SK-N-SH (cell line): ENCODE results near the gene TUBA4B. TPM values are rescaled to one million over a fixed set of nuclear protein-coding genes. Genes with fewer than 3 reads are reported as not detected.

ENCODE experiments used
- CTCF ChIA-PET: fragments of 300-600, 350-600 bp; formaldehyde crosslinking; extraction: SDS; loops from one replicate; lab custom pipeline; 2021; lab: Yijun Ruan, JAX
- POLR2A ChIA-PET: fragments of 350-600 bp; sonication (Branson Sonifier 250); formaldehyde crosslinking; extraction: SDS; loops from one replicate; lab custom pipeline; 2020; ENCODE audit warnings: antibody characterized with exemption, inconsistent platforms; lab: Yijun Ruan, JAX
- DNase-seq: peaks from one replicate; pipeline ENCODE4 v3.0.0; 2012
- H2AFZ ChIP-seq: fragments of 200-600 bp; sonication (generic); 2 replicates; pipeline ENCODE4 v1.8.1; 2016; ENCODE audit warnings: antibody characterized with exemption, mild to moderate bottlenecking, low read depth
- H3F3A ChIP-seq: fragments of 200-600 bp; sonication (generic); replicated peaks from 2 replicates; pipeline ENCODE3; 2016; ENCODE audit warnings: antibody characterized with exemption, mild to moderate bottlenecking; ENCODE audit not compliant: insufficient read depth
- H3K27ac ChIP-seq, 2 experiments: fragments of 200-500 bp in 1 of 2; fragments of 200-600 bp in 1 of 2; sonication (Bioruptor generic) in 1 of 2; sonication (generic), shearing (Covaris generic) in 1 of 2; 2 replicates each; pipeline versions ENCODE4 v1.5.1 to v1.6.1; 2014 to 2016; ENCODE audit warnings: low read depth in 2 of 2, inconsistent platforms in 1 of 2, low read length in 1 of 2, mild to moderate bottlenecking in 1 of 2, mixed read lengths in 1 of 2
- H3K27me3 ChIP-seq: fragments of 200-600 bp; sonication (generic), shearing (Covaris generic); 2 replicates; pipeline ENCODE4 v1.6.1; 2016; ENCODE audit warnings: mixed run types; ENCODE audit not compliant: insufficient read depth
- H3K36me3 ChIP-seq, 2 experiments: fragments of 200-500 bp in 1 of 2; fragments of 200-600 bp in 1 of 2; sonication (Bioruptor generic) in 1 of 2; sonication (generic) in 1 of 2; replicated peaks in 1 of 2; 2 replicates each; pipeline versions ENCODE3 to v1.5.1; 2014 to 2016; ENCODE audit warnings: low read length in 1 of 2, mild to moderate bottlenecking in 1 of 2; ENCODE audit not compliant: insufficient read depth in 2 of 2, control insufficient read depth in 1 of 2
- H3K4me1 ChIP-seq, 2 experiments: fragments of 200-500 bp in 1 of 2; fragments of 200-600 bp in 1 of 2; sonication (Bioruptor generic) in 1 of 2; sonication (generic), shearing (Covaris generic) in 1 of 2; 2 replicates each; pipeline versions ENCODE4 v1.5.1 to v1.6.1; 2014 to 2016; ENCODE audit warnings: low read depth in 1 of 2, low read length in 1 of 2, mixed run types in 1 of 2; ENCODE audit not compliant: insufficient read depth in 2 of 2, control insufficient read depth in 1 of 2
- H3K4me2 ChIP-seq: fragments of 200-600 bp; sonication (generic), shearing (Covaris generic); 2 replicates; pipeline ENCODE4 v1.6.1; 2017; ENCODE audit warnings: mixed run types
- H3K4me3 ChIP-seq, 2 experiments: fragments of 200-500 bp in 1 of 2; fragments of 200-600 bp in 1 of 2; sonication (Bioruptor generic) in 1 of 2; sonication (generic), shearing (Covaris generic) in 1 of 2; 2 replicates each; pipeline versions ENCODE4 v1.5.1 to v1.8.1; 2014 to 2016; ENCODE audit warnings: low read depth in 2 of 2, inconsistent platforms in 1 of 2, low read length in 1 of 2, mild to moderate bottlenecking in 1 of 2, mixed read lengths in 1 of 2, moderate library complexity in 1 of 2
- H3K79me2 ChIP-seq: fragments of 200-600 bp; sonication (generic); 2 replicates; pipeline ENCODE4 v1.8.1; 2017; ENCODE audit warnings: mild to moderate bottlenecking; ENCODE audit not compliant: insufficient read depth
- H3K9ac ChIP-seq: fragments of 200-600 bp; sonication (generic); 2 replicates; pipeline ENCODE4 v1.6.1; 2017; ENCODE audit warnings: mixed run types
- H3K9me2 ChIP-seq: fragments of 200-600 bp; sonication (generic); 2 replicates; pipeline ENCODE4 v1.6.1; 2017; ENCODE audit warnings: mixed run types
- H3K9me3 ChIP-seq: fragments of 200-600 bp; sonication (generic); 2 replicates; pipeline ENCODE4 v1.6.1; 2017; ENCODE audit warnings: mixed run types, mild to moderate bottlenecking, moderate library complexity
- H4K20me1 ChIP-seq: fragments of 200-600 bp; sonication (generic); 2 replicates; pipeline ENCODE4 v1.6.1; 2017; ENCODE audit warnings: mild to moderate bottlenecking, mixed run types; ENCODE audit not compliant: insufficient read depth
- FOSL2 ChIP-seq: IDR thresholded peaks from 2 replicates; pipeline ENCODE4 v1.4.0; 2012; ENCODE audit warnings: low read depth, mild to moderate bottlenecking, moderate library complexity, borderline replicate concordance
- FOXM1 ChIP-seq: IDR thresholded peaks from 2 replicates; pipeline ENCODE4 v1.4.0; 2012; ENCODE audit warnings: low read depth, mild to moderate bottlenecking
- GABPA ChIP-seq: IDR thresholded peaks from 2 replicates; pipeline ENCODE4 v1.4.0; 2012; ENCODE audit warnings: low read depth, mild to moderate bottlenecking
- GATA2 ChIP-seq: sonication (generic); formaldehyde crosslinking; IDR thresholded peaks from 2 replicates; pipeline ENCODE4 v1.5.0; 2020; ENCODE audit warnings: mild to moderate bottlenecking, missing genetic modification reagents
- MEF2A ChIP-seq: IDR thresholded peaks from 2 replicates; pipeline ENCODE4 v1.4.0; 2012; ENCODE audit warnings: low read depth, borderline replicate concordance
- MXI1 ChIP-seq: IDR thresholded peaks from 2 replicates; pipeline ENCODE4 v1.6.1; 2012; ENCODE audit warnings: mild to moderate bottlenecking, low read depth, low read length, improper control_type of control experiment
- NFIC ChIP-seq: IDR thresholded peaks from 2 replicates; pipeline ENCODE4 v1.4.0; 2012; ENCODE audit warnings: borderline replicate concordance
- NRF1 ChIP-seq: IDR thresholded peaks from 2 replicates; pipeline ENCODE4 v1.6.1; 2012; ENCODE audit warnings: low read depth, mild to moderate bottlenecking, low read length
- POLR2AphosphoS5 ChIP-seq: IDR thresholded peaks from 2 replicates; pipeline ENCODE4 v1.6.1; 2012; ENCODE audit warnings: low read depth, low read length
- RAD21 ChIP-seq: IDR thresholded peaks from 2 replicates; pipeline ENCODE4 v1.6.1; 2012; ENCODE audit warnings: mild to moderate bottlenecking, low read length
- RCOR1 ChIP-seq: fragments of 150-350 bp; IDR thresholded peaks from 2 replicates; pipeline ENCODE4 v1.6.1; 2017; ENCODE audit warnings: antibody characterized with exemption, low read length
- SIN3A ChIP-seq: IDR thresholded peaks from 2 replicates; pipeline ENCODE4 v1.6.1; 2012; ENCODE audit warnings: low read depth, mild to moderate bottlenecking, low read length, moderate library complexity, borderline replicate concordance
- SMC3 ChIP-seq: IDR thresholded peaks from 2 replicates; pipeline ENCODE4 v1.6.1; 2012; ENCODE audit warnings: low read depth, low read length, improper control_type of control experiment
- YY1 ChIP-seq: IDR thresholded peaks from 2 replicates; pipeline ENCODE4 v1.4.0; 2012; ENCODE audit warnings: low read depth, mild to moderate bottlenecking
- WGBS: methylation state at CpG from one replicate; pipeline ENCODE4 v1.1.6; 2017; ENCODE audit warnings: low lambda C conversion rate; 5-methylcytosine and 5-hydroxymethylcytosine counted together
- polyA plus RNA-seq, 3 experiments: library from polyadenylated mRNA; depleted of rRNA; stranded (reverse); fragments of >200 nt; gene quantifications; 2 replicates each; pipeline ENCODE4 v1.2.3, GENCODE V29; 2012
- TF ChIP-seq, protein P1 (sequence below): fragments of 200-600 bp; sonication (generic); IDR thresholded peaks from 2 replicates; pipeline ENCODE4 v1.6.1; 2017; ENCODE audit warnings: antibody characterized with exemption, mild to moderate bottlenecking, moderate library complexity
- TF ChIP-seq, protein P2 (sequence below): IDR thresholded peaks from 2 replicates; pipeline ENCODE4 v1.4.0; 2012; ENCODE audit warnings: low read depth, borderline replicate concordance
- TF ChIP-seq, protein P3 (sequence below): IDR thresholded peaks from 2 replicates; pipeline ENCODE4 v1.4.0; 2012; ENCODE audit warnings: low read depth, borderline replicate concordance
- TF ChIP-seq, protein P4 (sequence below): IDR thresholded peaks from 2 replicates; pipeline ENCODE4; 2012
- TF ChIP-seq, protein P5 (sequence below): fragments of 150-350 bp; IDR thresholded peaks from 2 replicates; pipeline ENCODE4 v1.6.1; 2017; ENCODE audit warnings: antibody characterized with exemption, low read length, low read depth, borderline replicate concordance
- TF ChIP-seq, protein P6 (sequence below): IDR thresholded peaks from 2 replicates; pipeline ENCODE4 v1.6.1; 2012; ENCODE audit warnings: mild to moderate bottlenecking, low read depth, low read length, moderate library complexity

The TUBA4B gene
- polyA plus RNA-seq, 1 of the 3 experiments (the other 2 are of a cell fraction) = 0.03 TPM

DNA sequence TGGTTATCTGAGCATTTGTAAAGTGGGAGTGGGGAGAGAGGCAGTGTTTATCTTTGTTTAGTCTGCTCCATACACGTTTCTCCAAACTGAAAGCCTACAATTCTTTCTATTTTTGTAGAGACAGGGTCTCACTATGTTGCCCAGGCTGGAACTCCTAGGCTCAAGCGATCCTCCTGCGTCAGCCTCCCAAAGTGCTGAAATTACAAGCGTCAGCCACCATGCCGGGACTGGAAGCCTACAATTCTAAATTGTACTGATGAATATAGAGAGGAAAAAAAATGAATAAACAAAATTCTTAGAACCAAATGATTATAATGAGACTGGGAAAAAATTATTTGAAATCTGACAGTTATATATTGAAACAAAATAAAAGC is 47.9 kb upstream of the TUBA4B start:
- CTCF ChIA-PET = interaction anchor here (1.0 to 1.7 kb wide), 2 partner anchors 46 to 50 kb away, joined by 3 to 5 read pairs; no protein-coding TSS in a partner anchor
- H3K79me2 ChIP-seq = no peaks in the 10 kb centered on the region
- H3K27ac ChIP-seq = no peak overlapping the region
- peaks cover 9 to 20% of the 10 kb centered on the region in 2 experiments for H3K36me3 ChIP-seq
- WGBS = 88% methylated on average over 5 of the region's 5 CpGs
- no peak overlapping the region for H3K9ac ChIP-seq
- no peaks in the 10 kb centered on the region for H4K20me1 ChIP-seq
- no peaks in the 10 kb centered on the region for H3K27me3 ChIP-seq
- no peaks in the 10 kb centered on the region for H3K9me3 ChIP-seq
- peaks cover 13 to 20% of the 10 kb centered on the region in 2 experiments; a peak in 3 of 4 replicates for H3K4me1 ChIP-seq
- H3K9me2 ChIP-seq = no peaks in the 10 kb centered on the region
- no peak overlapping the region for H3K4me3 ChIP-seq
- DNase-seq = no peak
- peaks cover 15% of the 10 kb centered on the region for H3F3A ChIP-seq
- H3K4me2 ChIP-seq = no peak overlapping the region
- TF ChIP-seq, protein P1, sequence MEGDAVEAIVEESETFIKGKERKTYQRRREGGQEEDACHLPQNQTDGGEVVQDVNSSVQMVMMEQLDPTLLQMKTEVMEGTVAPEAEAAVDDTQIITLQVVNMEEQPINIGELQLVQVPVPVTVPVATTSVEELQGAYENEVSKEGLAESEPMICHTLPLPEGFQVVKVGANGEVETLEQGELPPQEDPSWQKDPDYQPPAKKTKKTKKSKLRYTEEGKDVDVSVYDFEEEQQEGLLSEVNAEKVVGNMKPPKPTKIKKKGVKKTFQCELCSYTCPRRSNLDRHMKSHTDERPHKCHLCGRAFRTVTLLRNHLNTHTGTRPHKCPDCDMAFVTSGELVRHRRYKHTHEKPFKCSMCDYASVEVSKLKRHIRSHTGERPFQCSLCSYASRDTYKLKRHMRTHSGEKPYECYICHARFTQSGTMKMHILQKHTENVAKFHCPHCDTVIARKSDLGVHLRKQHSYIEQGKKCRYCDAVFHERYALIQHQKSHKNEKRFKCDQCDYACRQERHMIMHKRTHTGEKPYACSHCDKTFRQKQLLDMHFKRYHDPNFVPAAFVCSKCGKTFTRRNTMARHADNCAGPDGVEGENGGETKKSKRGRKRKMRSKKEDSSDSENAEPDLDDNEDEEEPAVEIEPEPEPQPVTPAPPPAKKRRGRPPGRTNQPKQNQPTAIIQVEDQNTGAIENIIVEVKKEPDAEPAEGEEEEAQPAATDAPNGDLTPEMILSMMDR = no peak
- TF ChIP-seq SIN3A (no peak), FOXM1 (no peak), POLR2AphosphoS5 (no peak), SMC3 (no peak), NFIC (no peak), RAD21 (no peak), MXI1 (no peak), NRF1 (no peak), YY1 (no peak), GABPA (no peak), FOSL2 (no peak), MEF2A (no peak), GATA2 (CRISPR knock-in tag) (no peak), RCOR1 (no peak)
- TF ChIP-seq, protein P2, sequence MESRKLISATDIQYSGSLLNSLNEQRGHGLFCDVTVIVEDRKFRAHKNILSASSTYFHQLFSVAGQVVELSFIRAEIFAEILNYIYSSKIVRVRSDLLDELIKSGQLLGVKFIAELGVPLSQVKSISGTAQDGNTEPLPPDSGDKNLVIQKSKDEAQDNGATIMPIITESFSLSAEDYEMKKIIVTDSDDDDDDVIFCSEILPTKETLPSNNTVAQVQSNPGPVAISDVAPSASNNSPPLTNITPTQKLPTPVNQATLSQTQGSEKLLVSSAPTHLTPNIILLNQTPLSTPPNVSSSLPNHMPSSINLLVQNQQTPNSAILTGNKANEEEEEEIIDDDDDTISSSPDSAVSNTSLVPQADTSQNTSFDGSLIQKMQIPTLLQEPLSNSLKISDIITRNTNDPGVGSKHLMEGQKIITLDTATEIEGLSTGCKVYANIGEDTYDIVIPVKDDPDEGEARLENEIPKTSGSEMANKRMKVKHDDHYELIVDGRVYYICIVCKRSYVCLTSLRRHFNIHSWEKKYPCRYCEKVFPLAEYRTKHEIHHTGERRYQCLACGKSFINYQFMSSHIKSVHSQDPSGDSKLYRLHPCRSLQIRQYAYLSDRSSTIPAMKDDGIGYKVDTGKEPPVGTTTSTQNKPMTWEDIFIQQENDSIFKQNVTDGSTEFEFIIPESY = no peak
- TF ChIP-seq, protein P3, sequence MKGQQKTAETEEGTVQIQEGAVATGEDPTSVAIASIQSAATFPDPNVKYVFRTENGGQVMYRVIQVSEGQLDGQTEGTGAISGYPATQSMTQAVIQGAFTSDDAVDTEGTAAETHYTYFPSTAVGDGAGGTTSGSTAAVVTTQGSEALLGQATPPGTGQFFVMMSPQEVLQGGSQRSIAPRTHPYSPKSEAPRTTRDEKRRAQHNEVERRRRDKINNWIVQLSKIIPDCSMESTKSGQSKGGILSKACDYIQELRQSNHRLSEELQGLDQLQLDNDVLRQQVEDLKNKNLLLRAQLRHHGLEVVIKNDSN = no peak
- TF ChIP-seq, protein P4, sequence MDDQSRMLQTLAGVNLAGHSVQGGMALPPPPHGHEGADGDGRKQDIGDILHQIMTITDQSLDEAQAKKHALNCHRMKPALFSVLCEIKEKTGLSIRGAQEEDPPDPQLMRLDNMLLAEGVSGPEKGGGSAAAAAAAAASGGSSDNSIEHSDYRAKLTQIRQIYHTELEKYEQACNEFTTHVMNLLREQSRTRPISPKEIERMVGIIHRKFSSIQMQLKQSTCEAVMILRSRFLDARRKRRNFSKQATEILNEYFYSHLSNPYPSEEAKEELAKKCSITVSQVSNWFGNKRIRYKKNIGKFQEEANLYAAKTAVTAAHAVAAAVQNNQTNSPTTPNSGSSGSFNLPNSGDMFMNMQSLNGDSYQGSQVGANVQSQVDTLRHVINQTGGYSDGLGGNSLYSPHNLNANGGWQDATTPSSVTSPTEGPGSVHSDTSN = no peak
- TF ChIP-seq, protein P5, sequence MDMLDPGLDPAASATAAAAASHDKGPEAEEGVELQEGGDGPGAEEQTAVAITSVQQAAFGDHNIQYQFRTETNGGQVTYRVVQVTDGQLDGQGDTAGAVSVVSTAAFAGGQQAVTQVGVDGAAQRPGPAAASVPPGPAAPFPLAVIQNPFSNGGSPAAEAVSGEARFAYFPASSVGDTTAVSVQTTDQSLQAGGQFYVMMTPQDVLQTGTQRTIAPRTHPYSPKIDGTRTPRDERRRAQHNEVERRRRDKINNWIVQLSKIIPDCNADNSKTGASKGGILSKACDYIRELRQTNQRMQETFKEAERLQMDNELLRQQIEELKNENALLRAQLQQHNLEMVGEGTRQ = no peak
- TF ChIP-seq, protein P6, sequence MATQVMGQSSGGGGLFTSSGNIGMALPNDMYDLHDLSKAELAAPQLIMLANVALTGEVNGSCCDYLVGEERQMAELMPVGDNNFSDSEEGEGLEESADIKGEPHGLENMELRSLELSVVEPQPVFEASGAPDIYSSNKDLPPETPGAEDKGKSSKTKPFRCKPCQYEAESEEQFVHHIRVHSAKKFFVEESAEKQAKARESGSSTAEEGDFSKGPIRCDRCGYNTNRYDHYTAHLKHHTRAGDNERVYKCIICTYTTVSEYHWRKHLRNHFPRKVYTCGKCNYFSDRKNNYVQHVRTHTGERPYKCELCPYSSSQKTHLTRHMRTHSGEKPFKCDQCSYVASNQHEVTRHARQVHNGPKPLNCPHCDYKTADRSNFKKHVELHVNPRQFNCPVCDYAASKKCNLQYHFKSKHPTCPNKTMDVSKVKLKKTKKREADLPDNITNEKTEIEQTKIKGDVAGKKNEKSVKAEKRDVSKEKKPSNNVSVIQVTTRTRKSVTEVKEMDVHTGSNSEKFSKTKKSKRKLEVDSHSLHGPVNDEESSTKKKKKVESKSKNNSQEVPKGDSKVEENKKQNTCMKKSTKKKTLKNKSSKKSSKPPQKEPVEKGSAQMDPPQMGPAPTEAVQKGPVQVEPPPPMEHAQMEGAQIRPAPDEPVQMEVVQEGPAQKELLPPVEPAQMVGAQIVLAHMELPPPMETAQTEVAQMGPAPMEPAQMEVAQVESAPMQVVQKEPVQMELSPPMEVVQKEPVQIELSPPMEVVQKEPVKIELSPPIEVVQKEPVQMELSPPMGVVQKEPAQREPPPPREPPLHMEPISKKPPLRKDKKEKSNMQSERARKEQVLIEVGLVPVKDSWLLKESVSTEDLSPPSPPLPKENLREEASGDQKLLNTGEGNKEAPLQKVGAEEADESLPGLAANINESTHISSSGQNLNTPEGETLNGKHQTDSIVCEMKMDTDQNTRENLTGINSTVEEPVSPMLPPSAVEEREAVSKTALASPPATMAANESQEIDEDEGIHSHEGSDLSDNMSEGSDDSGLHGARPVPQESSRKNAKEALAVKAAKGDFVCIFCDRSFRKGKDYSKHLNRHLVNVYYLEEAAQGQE = no peak
- no peak overlapping the region for H2AFZ ChIP-seq
- POLR2A ChIA-PET = interaction anchor here (4.6 kb wide), 1 partner anchor 12 kb away, joined by 52 read pairs; the partner anchor contains the start of gene ABCB6
